PC-9 (cell line): ENCODE measurements around the gene ANKRD26. TPM values are rescaled to one million over a fixed set of nuclear protein-coding genes. Genes with fewer than 3 reads are reported as not detected.

ENCODE experiments used
- BruUV-seq: library from RNA; stranded (reverse); fragments of 400-500 nt; replicated peaks from 2 replicates; lab custom pipeline; 2021; lab: Mats Ljungman, UMichigan
- CTCF ChIA-PET: fragments of 300-600 bp; sonication (Branson Sonifier 250); formaldehyde crosslinking; loops from one replicate; lab custom pipeline; 2022; ENCODE audit warnings: antibody characterized with exemption; lab: Charles Lee
- POLR2A ChIA-PET: fragments of 300-600 bp; sonication (Branson Sonifier 250); formaldehyde crosslinking; loops from one replicate; lab custom pipeline; 2022; ENCODE audit warnings: antibody characterized with exemption; ENCODE audit not compliant: unreplicated experiment; lab: Charles Lee
- DNase-seq, 2 experiments: peaks; one replicate each; pipeline versions ENCODE4 v3.0.0 to v3.0.0-alpha.2; 2015 to 2022; ENCODE audit warnings: mixed read lengths in 1 of 2
- H2AFZ ChIP-seq: fragments of 200-600 bp; sonication (generic); 2 replicates; pipeline ENCODE4 v1.8.1; 2017; ENCODE audit warnings: antibody characterized with exemption
- H3F3A ChIP-seq: fragments of 200-600 bp; sonication (generic); 2 replicates; pipeline ENCODE4 v1.8.1; 2017; ENCODE audit warnings: antibody characterized with exemption, mild to moderate bottlenecking, low read depth; ENCODE audit not compliant: insufficient read depth
- H3K27ac ChIP-seq: fragments of 200-600 bp; sonication (generic); 2 replicates; pipeline ENCODE4 v1.6.1; 2016; ENCODE audit warnings: mixed run types
- H3K27me3 ChIP-seq: fragments of 200-600 bp; sonication (generic); 2 replicates; pipeline ENCODE4 v1.6.1; 2016; ENCODE audit warnings: low read depth, mixed run types; ENCODE audit not compliant: insufficient read depth
- H3K36me3 ChIP-seq: fragments of 200-600 bp; sonication (generic); 2 replicates; pipeline ENCODE4 v1.6.1; 2016; ENCODE audit warnings: low read depth, mixed run types
- H3K4me1 ChIP-seq: fragments of 200-600 bp; sonication (generic); replicated peaks from 2 replicates; pipeline ENCODE4 v1.6.1; 2016; ENCODE audit warnings: mixed run types; ENCODE audit not compliant: insufficient read depth
- H3K4me2 ChIP-seq: fragments of 200-600 bp; sonication (generic); 2 replicates; pipeline ENCODE4 v1.6.1; 2017; ENCODE audit warnings: mixed run types
- H3K4me3 ChIP-seq: fragments of 200-600 bp; sonication (generic); 2 replicates; pipeline ENCODE4 v1.6.1; 2016; ENCODE audit warnings: mixed run types
- H3K79me2 ChIP-seq: fragments of 200-600 bp; sonication (generic); 2 replicates; pipeline ENCODE4 v1.6.1; 2017; ENCODE audit warnings: low read depth, mixed run types
- H3K9me2 ChIP-seq: fragments of 200-600 bp; sonication (generic); 2 replicates; pipeline ENCODE4 v1.8.1; 2017; ENCODE audit warnings: mild to moderate bottlenecking; ENCODE audit not compliant: insufficient read depth
- H3K9me3 ChIP-seq: fragments of 200-600 bp; sonication (generic); 2 replicates; pipeline ENCODE4 v1.8.1; 2016; ENCODE audit warnings: low read depth; ENCODE audit not compliant: insufficient read depth
- H4K20me1 ChIP-seq: fragments of 200-600 bp; sonication (generic); 2 replicates; pipeline ENCODE4 v1.8.1; 2017; ENCODE audit not compliant: insufficient read depth
- CTCF ChIP-seq: fragments of 200-600 bp; sonication (generic); conservative IDR thresholded peaks from 2 replicates; pipeline ENCODE4 v1.6.1; 2017; ENCODE audit warnings: mixed run types, antibody characterized with exemption, mild to moderate bottlenecking, moderate library complexity
- EZH2 ChIP-seq: fragments of 200-600 bp; sonication (generic); IDR thresholded peaks from 2 replicates; pipeline ENCODE4 v1.8.0; 2017; ENCODE audit warnings: antibody characterized with exemption, low read depth
- intact Hi-C: fragments of 100-400 bp; cut with micrococcal nuclease; formaldehyde crosslinking; loops from one replicate; pipeline ENCODE4 v1.10.0; 2022; ENCODE audit not compliant: unreplicated experiment
- total RNA-seq: library from RNA; stranded (reverse); gene quantifications from 2 replicates; pipeline ENCODE4 v1.2.3, GENCODE V29; 2021

ANKRD26 gene
- total RNA-seq, 1 experiment from 2014 or later, result 12.9 TPM

GRCh38 chr10:26960308-26960707 lies 140.0 kb downstream of the ANKRD26 start:
- DNase-seq, result no peak
- Histone ChIP-seq H3K4me3 (no peak overlapping the region), H3K9me3 (no peaks in the 10 kb centered on the region), H4K20me1 (no peaks in the 10 kb centered on the region), H3K27me3 (no peaks in the 10 kb centered on the region), H3K79me2 (no peaks in the 10 kb centered on the region), H3K4me1 (no peaks in the 10 kb centered on the region), H3K4me2 (no peak overlapping the region), H3F3A (no peaks in the 10 kb centered on the region), H3K36me3 (no peaks in the 10 kb centered on the region), H3K27ac (no peak overlapping the region), H2AFZ (no peak overlapping the region), H3K9me2 (no peaks in the 10 kb centered on the region)
- ChIA-PET POLR2A (no interaction called here), CTCF (no interaction called here)
- TF ChIP-seq CTCF (no peak), EZH2 (no peak)
- no TSS peak for BruUV-seq
- intact Hi-C loops, result no loop called here

GRCh38 chr10:26959841-26960240 lies 140.5 kb downstream of the ANKRD26 start:
- Histone ChIP-seq H3K36me3 (no peaks in the 10 kb centered on the region), H3K4me3 (no peak overlapping the region), H3K9me2 (no peaks in the 10 kb centered on the region), H3K9me3 (no peaks in the 10 kb centered on the region), H3K4me2 (no peak overlapping the region), H3K27me3 (no peaks in the 10 kb centered on the region), H3K79me2 (no peaks in the 10 kb centered on the region), H3K27ac (no peak overlapping the region), H2AFZ (no peak overlapping the region), H4K20me1 (no peaks in the 10 kb centered on the region), H3F3A (no peaks in the 10 kb centered on the region), H3K4me1 (no peaks in the 10 kb centered on the region)
- intact Hi-C loops, result no loop called here
- BruUV-seq, result no TSS peak
- CTCF ChIA-PET, result no interaction called here
- no peak for TF ChIP-seq CTCF
- TF ChIP-seq EZH2, result no peak
- POLR2A ChIA-PET, result no interaction called here
- no peak for DNase-seq

Other genes starting within 250 kb of the ANKRD26 start
- gene ABI1, start 239.5 kb downstream of the ANKRD26 start, total RNA-seq, result 41.3 and 50.8 TPM in 2 replicates
- 69.2 and 87.7 TPM in 2 replicates for gene YME1L1, start 53.9 kb upstream of the ANKRD26 start, total RNA-seq
- 13.0 and 17.4 TPM in 2 replicates for gene MASTL, start 54.9 kb upstream of the ANKRD26 start, total RNA-seq
- gene ACBD5, start 140.3 kb upstream of the ANKRD26 start, total RNA-seq, result 17.0 and 17.2 TPM in 2 replicates